MCF 10A (cell line): ENCODE data around the gene LNX1. TPM values are rescaled to one million over a fixed set of nuclear protein-coding genes. Genes with fewer than 3 reads are reported as not detected.

Experiments used
- BruUV-seq: library from RNA; stranded (reverse); fragments of 400-500 nt; replicated peaks from 2 replicates; lab custom pipeline; 2021; lab: Mats Ljungman, UMichigan
- CTCF ChIA-PET: fragments of 300-600 bp; sonication (Branson Sonifier 250); formaldehyde crosslinking; extraction: SDS; loops from one replicate; lab custom pipeline; 2021; ENCODE audit warnings: antibody characterized with exemption, inconsistent platforms; lab: Yijun Ruan, JAX
- POLR2A ChIA-PET: fragments of 300-600, 350-650 bp; sonication (Branson Sonifier 250); formaldehyde crosslinking; extraction: SDS; loops from one replicate; lab custom pipeline; 2020; ENCODE audit warnings: antibody characterized with exemption, inconsistent platforms; lab: Yijun Ruan, JAX
- DNase-seq: peaks from one replicate; pipeline ENCODE4 v3.0.0-alpha.2; 2018; ENCODE audit not compliant: unreplicated experiment
- H3K27ac Mint-ChIP-seq: one replicate; pipeline ENCODE4 v1.8.0; 2022; ENCODE audit warnings: mild to moderate bottlenecking, low read depth, mixed read lengths; ENCODE audit not compliant: unreplicated experiment
- H3K27me3 Mint-ChIP-seq: one replicate; pipeline ENCODE4 v1.8.0; 2022; ENCODE audit warnings: mixed read lengths; ENCODE audit not compliant: insufficient read depth, unreplicated experiment
- H3K36me3 Mint-ChIP-seq: one replicate; pipeline ENCODE4 v1.8.0; 2022; ENCODE audit warnings: mild to moderate bottlenecking, moderate library complexity, mixed read lengths; ENCODE audit not compliant: insufficient read depth, unreplicated experiment
- H3K4me1 Mint-ChIP-seq: one replicate; pipeline ENCODE4 v1.8.0; 2022; ENCODE audit warnings: mixed read lengths; ENCODE audit not compliant: insufficient read depth, unreplicated experiment
- H3K4me3 Mint-ChIP-seq: one replicate; pipeline ENCODE4 v1.8.0; 2022; ENCODE audit warnings: mild to moderate bottlenecking, moderate library complexity, mixed read lengths; ENCODE audit not compliant: unreplicated experiment
- H3K9me3 Mint-ChIP-seq: one replicate; pipeline ENCODE4 v1.8.0; 2022; ENCODE audit warnings: mixed read lengths; ENCODE audit not compliant: unreplicated experiment
- CTCF ChIP-seq: fragments of 200-600 bp; IDR thresholded peaks from one replicate; pipeline ENCODE4 v1.8.0; 2022; ENCODE audit warnings: antibody characterized with exemption, mild to moderate bottlenecking; ENCODE audit not compliant: unreplicated experiment
- intact Hi-C: fragments of 100-400 bp; cut with micrococcal nuclease; formaldehyde crosslinking; loops from 2 replicates; pipeline ENCODE4 v1.14.1; 2022
- total RNA-seq: library from RNA; stranded (reverse); gene quantifications from 2 replicates; pipeline ENCODE4 v1.2.3, GENCODE V29; 2022

The LNX1 gene
- total RNA-seq, 1 experiment from 2014 or later = not detected

GRCh38 chr4:53557669-53558064, 33.6 kb downstream of the LNX1 start:
- POLR2A ChIA-PET = interaction anchor here (0.9 to 2.5 kb wide), 3 partner anchors 16 to 47 kb away, joined by 3 to 8 read pairs (median 3); no protein-coding TSS in a partner anchor
- BruUV-seq = no TSS peak

GRCh38 chr4:53556651-53557050, 34.6 kb downstream of the LNX1 start:
- intact Hi-C loops = no loop called here
- no TSS peak for BruUV-seq

More at GRCh38 chr4:53557669-53558064, 33.6 kb downstream of the LNX1 start:
- H3K27me3 Mint-ChIP-seq = no peaks in the 10 kb centered on the region
- H3K4me1 Mint-ChIP-seq = peaks cover 37% of the 10 kb centered on the region
- H3K9me3 Mint-ChIP-seq = no peaks in the 10 kb centered on the region
- H3K36me3 Mint-ChIP-seq = no peaks in the 10 kb centered on the region
- H3K27ac Mint-ChIP-seq = no peak overlapping the region
- CTCF ChIA-PET = interaction anchor here (1.0 to 1.3 kb wide), 3 partner anchors 17 to 1013 kb away, joined by 3 to 5 read pairs (median 3); no protein-coding TSS in a partner anchor
- no peak for TF ChIP-seq CTCF
- H3K4me3 Mint-ChIP-seq = no peak overlapping the region
- intact Hi-C loops = no loop called here
- DNase-seq = no peak

GRCh38 chr4:53553486-53554210, 37.6 kb downstream of the LNX1 start:
- H3K27ac Mint-ChIP-seq = no peak overlapping the region
- TF ChIP-seq CTCF = no peak
- H3K4me3 Mint-ChIP-seq = no peak overlapping the region
- no peak for DNase-seq
- CTCF ChIA-PET = interaction anchor here (0.7 kb wide), 1 partner anchor 92 kb away, joined by 4 read pairs; no protein-coding TSS in a partner anchor
- no peaks in the 10 kb centered on the region for H3K36me3 Mint-ChIP-seq
- H3K9me3 Mint-ChIP-seq = no peaks in the 10 kb centered on the region
- BruUV-seq = no TSS peak
- intact Hi-C loops = no loop called here
- POLR2A ChIA-PET = no interaction called here
- H3K27me3 Mint-ChIP-seq = no peaks in the 10 kb centered on the region
- H3K4me1 Mint-ChIP-seq = peaks cover 34% of the 10 kb centered on the region

More at GRCh38 chr4:53556651-53557050, 34.6 kb downstream of the LNX1 start:
- TF ChIP-seq CTCF = no peak
- H3K9me3 Mint-ChIP-seq = no peaks in the 10 kb centered on the region
- H3K4me1 Mint-ChIP-seq = peaks cover 42% of the 10 kb centered on the region
- ChIA-PET POLR2A (interaction anchor here (1.1 to 2.5 kb wide), 2 partner anchors 15 to 45 kb away, joined by 3 to 8 read pairs; no protein-coding TSS in a partner anchor), CTCF (interaction anchor here (0.6 kb wide), 1 partner anchor 97 kb away, joined by 7 read pairs; no protein-coding TSS in a partner anchor)
- H3K36me3 Mint-ChIP-seq = no peaks in the 10 kb centered on the region
- DNase-seq = no peak
- no peak overlapping the region for H3K4me3 Mint-ChIP-seq
- H3K27ac Mint-ChIP-seq = no peak overlapping the region
- no peaks in the 10 kb centered on the region for H3K27me3 Mint-ChIP-seq

GRCh38 chr4:53552711-53553110, 38.6 kb downstream of the LNX1 start:
- Mint-ChIP-seq H3K9me3 (no peaks in the 10 kb centered on the region), H3K27ac (no peak overlapping the region), H3K4me3 (no peak overlapping the region), H3K27me3 (no peaks in the 10 kb centered on the region), H3K36me3 (no peaks in the 10 kb centered on the region), H3K4me1 (peaks cover 25% of the 10 kb centered on the region)
- intact Hi-C loops = no loop called here
- POLR2A ChIA-PET = interaction anchor here (0.6 kb wide), 1 partner anchor 17 kb away, joined by 3 read pairs; no protein-coding TSS in a partner anchor
- TF ChIP-seq CTCF = no peak
- DNase-seq = no peak
- BruUV-seq = no TSS peak
- CTCF ChIA-PET = interaction anchor here (0.7 kb wide), 1 partner anchor 62 kb away, joined by 3 read pairs; no protein-coding TSS in a partner anchor
